GM23338 (cell line): ENCODE measurements around the gene C1QTNF9. TPM values are rescaled to one million over a fixed set of nuclear protein-coding genes. Genes with fewer than 3 reads are reported as not detected.
"Not testable (repeated sequence)": the region's sequence is repeated elsewhere in the genome, so short reads cannot be mapped to it uniquely, and the experiment has no call there.

Experiments
- ATAC-seq: fragments of 200-7000 bp; cut with Tn5 transposase; 3 replicates; pipeline ENCODE4 v1.9.1; 2020
- DNase-seq: peaks from one replicate; pipeline ENCODE4 v3.0.0-alpha.2; 2015; ENCODE audit warnings: low spot score
- H2AFZ ChIP-seq: fragments of 200-600 bp; sonication (generic); 2 replicates; pipeline ENCODE4 v1.8.0; 2016; ENCODE audit warnings: antibody characterized with exemption, mild to moderate bottlenecking, moderate library complexity
- H3F3A ChIP-seq: fragments of 200-600 bp; sonication (generic); replicated peaks from 2 replicates; pipeline ENCODE4 v1.8.0; 2017; ENCODE audit warnings: antibody characterized with exemption, mixed run types, low read depth
- H3K27ac ChIP-seq: fragments of 200-600 bp; sonication (generic); 2 replicates; pipeline ENCODE4 v1.6.1; 2016; ENCODE audit warnings: low read depth
- H3K27me3 ChIP-seq: fragments of 200-600 bp; sonication (generic); 2 replicates; pipeline ENCODE4 v1.8.0; 2016; ENCODE audit warnings: mild to moderate bottlenecking, mixed run types, moderate library complexity; ENCODE audit not compliant: insufficient read depth
- H3K36me3 ChIP-seq: fragments of 200-600 bp; sonication (generic); 2 replicates; pipeline ENCODE4 v1.8.0; 2016; ENCODE audit warnings: mild to moderate bottlenecking; ENCODE audit not compliant: insufficient read depth
- H3K4me1 ChIP-seq: fragments of 200-600 bp; sonication (generic); 2 replicates; pipeline ENCODE4 v1.8.0; 2016; ENCODE audit warnings: mild to moderate bottlenecking, moderate library complexity; ENCODE audit not compliant: insufficient read depth
- H3K4me2 ChIP-seq: fragments of 200-600 bp; sonication (generic); 2 replicates; pipeline ENCODE4 v1.7.1; 2017; ENCODE audit warnings: mixed run types
- H3K4me3 ChIP-seq: fragments of 200-600 bp; sonication (generic); 2 replicates; pipeline ENCODE4 v1.6.1; 2016; ENCODE audit warnings: mixed run types
- H3K79me2 ChIP-seq: fragments of 200-600 bp; sonication (generic); replicated peaks from 2 replicates; pipeline ENCODE4 v1.8.0; 2017; ENCODE audit warnings: mild to moderate bottlenecking; ENCODE audit not compliant: insufficient read depth
- H3K9me2 ChIP-seq: fragments of 200-600 bp; sonication (generic); 2 replicates; pipeline ENCODE4 v1.8.0; 2017; ENCODE audit not compliant: insufficient read depth
- H4K20me1 ChIP-seq: fragments of 200-600 bp; sonication (generic); replicated peaks from 2 replicates; pipeline ENCODE4 v1.8.0; 2017; ENCODE audit warnings: mild to moderate bottlenecking; ENCODE audit not compliant: insufficient read depth
- H3K27ac Mint-ChIP-seq: 2 replicates; pipeline ENCODE4 v1.8.0; 2020; ENCODE audit warnings: inconsistent platforms, mild to moderate bottlenecking, moderate library complexity, mixed read lengths
- H3K27me3 Mint-ChIP-seq: 3 replicates; pipeline ENCODE4 v1.8.0; 2022; ENCODE audit warnings: low read depth, mild to moderate bottlenecking, moderate library complexity, mixed read lengths, inconsistent platforms; ENCODE audit not compliant: insufficient read depth, poor library complexity
- H3K36me3 Mint-ChIP-seq: 3 replicates; pipeline ENCODE4 v1.8.0; 2021; ENCODE audit warnings: low read depth, mild to moderate bottlenecking, inconsistent platforms, moderate library complexity, mixed read lengths
- H3K4me1 Mint-ChIP-seq: 3 replicates; pipeline ENCODE4 v1.8.0; 2020; ENCODE audit warnings: mild to moderate bottlenecking, inconsistent platforms, mixed read lengths
- H3K4me3 Mint-ChIP-seq: 3 replicates; pipeline ENCODE4 v1.8.0; 2021; ENCODE audit warnings: moderate library complexity, mild to moderate bottlenecking, inconsistent platforms, mixed read lengths
- H3K9me3 Mint-ChIP-seq: 3 replicates; pipeline ENCODE4 v1.8.0; 2020; ENCODE audit warnings: moderate library complexity, mild to moderate bottlenecking, inconsistent platforms, mixed read lengths
- CREB1 ChIP-seq: fragments of 250-450 bp; sonication (Bioruptor Pico); IDR thresholded peaks from 2 replicates; pipeline ENCODE4 v1.5.0; 2020; ENCODE audit warnings: low read depth, mild to moderate bottlenecking, moderate library complexity
- CTCF ChIP-seq, 2 experiments: fragments of 200-600 bp in 1 of 2; sonication (generic) in 1 of 2; conservative IDR thresholded peaks; 2 replicates each; pipeline versions ENCODE4 v1.5.1 to v1.6.1; 2016 to 2017; ENCODE audit warnings: antibody characterized with exemption in 2 of 2, low read depth in 2 of 2, mild to moderate bottlenecking in 2 of 2, moderate library complexity in 1 of 2
- ETS1 ChIP-seq: IDR thresholded peaks from 2 replicates; pipeline ENCODE4 v1.6.1; 2016; ENCODE audit warnings: antibody characterized with exemption
- EZH2phosphoT487 ChIP-seq: fragments of 200-600 bp; sonication (generic); IDR thresholded peaks from one replicate; pipeline ENCODE4 v1.8.1; 2018; ENCODE audit warnings: antibody characterized with exemption; ENCODE audit not compliant: unreplicated experiment
- JUNB ChIP-seq: IDR thresholded peaks from one replicate; pipeline ENCODE4 v1.6.1; 2016; ENCODE audit warnings: antibody characterized with exemption; ENCODE audit not compliant: unreplicated experiment
- POLR2AphosphoS5 ChIP-seq: IDR thresholded peaks from 2 replicates; pipeline ENCODE4 v1.6.1; 2016; ENCODE audit warnings: antibody characterized with exemption, low read depth
- REST ChIP-seq: IDR thresholded peaks from one replicate; pipeline ENCODE4 v1.6.1; 2018; ENCODE audit warnings: antibody characterized with exemption; ENCODE audit not compliant: unreplicated experiment
- ZNF114 ChIP-seq: fragments of 250-450 bp; sonication (Bioruptor Pico); IDR thresholded peaks from 2 replicates; pipeline ENCODE4 v1.5.0; 2020; ENCODE audit warnings: mild to moderate bottlenecking, moderate library complexity
- ZNF331 ChIP-seq: fragments of 250-450 bp; sonication (Bioruptor Pico); IDR thresholded peaks from 2 replicates; pipeline ENCODE4 v1.5.0; 2020; ENCODE audit warnings: low read depth, mild to moderate bottlenecking, moderate library complexity
- ZNF462 ChIP-seq: fragments of 250-450 bp; sonication (Bioruptor Pico); IDR thresholded peaks from 2 replicates; pipeline ENCODE4 v1.5.0; 2020; ENCODE audit warnings: mild to moderate bottlenecking, moderate library complexity
- long read RNA-seq: library from polyadenylated mRNA; unstranded; transcript quantifications from one replicate; pipeline ENCODE4 v2.0.0, GENCODE V29; 2020; ENCODE audit not compliant: unreplicated experiment
- polyA plus RNA-seq: library from polyadenylated mRNA; unstranded; fragments of >200 nt; fragmentation: Nextera tagmentation; extraction: Ambion mirVana; gene quantifications from 2 replicates; pipeline ENCODE4 v1.2.1, GENCODE V29; 2016
- total RNA-seq: library from RNA; depleted of rRNA; stranded (reverse); fragments of >200 nt; shearing (Covaris generic); gene quantifications from 2 replicates; pipeline ENCODE4 v1.2.3, GENCODE V29; 2014; rRNA removed

Gene C1QTNF9
- total RNA-seq (not detected in 2 replicates), polyA plus RNA-seq (not detected in 2 replicates)
- long read RNA-seq = 0 reads

GRCh38 chr13:24309300-24309699 lies at the start of gene C1QTNF9:
C1QTNF9 (plus strand) TSS chr13:24309580; CDS start chr13:24316004, 6,424 bp downstream.
- H2AFZ ChIP-seq, H3K27me3 ChIP-seq, H3K36me3 Mint-ChIP-seq, H3K4me1 Mint-ChIP-seq, H4K20me1 ChIP-seq, H3K4me2 ChIP-seq, H3K27ac Mint-ChIP-seq, H3K4me3 ChIP-seq, H3K27ac ChIP-seq, H3K36me3 ChIP-seq, H3K79me2 ChIP-seq, ATAC-seq, DNase-seq, H3F3A ChIP-seq, H3K9me2 ChIP-seq, H3K27me3 Mint-ChIP-seq, H3K4me1 ChIP-seq, H3K9me3 Mint-ChIP-seq, H3K4me3 Mint-ChIP-seq: not testable (repeated sequence)

GRCh38 chr13:24261566-24261965 lies 47.8 kb upstream of the C1QTNF9 start:
- Mint-ChIP-seq H3K4me1 (no peaks in the 10 kb centered on the region; the same call in 2 of the 3 replicates), H3K36me3 (no peaks in the 10 kb centered on the region)
- no peak for ATAC-seq
- TF ChIP-seq ETS1 = no peak
- TF ChIP-seq EZH2phosphoT487 = no peak
- TF ChIP-seq CTCF (conservative IDR thresholded peaks at IDR 0.05; ENCODE audit: low read depth in 2 of 2) = no peak
- no peak for TF ChIP-seq CREB1 (CRISPR knock-in tag)
- no peak for TF ChIP-seq ZNF114 (CRISPR knock-in tag)
- no peak for TF ChIP-seq JUNB
- no peak for TF ChIP-seq ZNF331 (CRISPR knock-in tag)
- no peak for TF ChIP-seq ZNF462 (CRISPR knock-in tag)
- TF ChIP-seq REST = no peak
- no peak for TF ChIP-seq POLR2AphosphoS5

More at GRCh38 chr13:24261566-24261965, 47.8 kb upstream of the C1QTNF9 start:
- peaks cover 6% of the 10 kb centered on the region for H3K27me3 Mint-ChIP-seq
- no peaks in the 10 kb centered on the region for H3F3A ChIP-seq
- no peaks in the 10 kb centered on the region for H3K9me2 ChIP-seq
- no peak for DNase-seq
- no peak overlapping the region for H2AFZ ChIP-seq
- H4K20me1 ChIP-seq = peaks cover 4% of the 10 kb centered on the region; the same call in 1 of the 2 replicates
- no peak overlapping the region for H3K4me2 ChIP-seq
- H3K27ac Mint-ChIP-seq = no peak overlapping the region
- H3K4me3 Mint-ChIP-seq = no peak overlapping the region
- H3K27ac ChIP-seq = no peak overlapping the region
- H3K36me3 ChIP-seq = no peaks in the 10 kb centered on the region
- H3K4me1 ChIP-seq = no peaks in the 10 kb centered on the region
- no peaks in the 10 kb centered on the region for H3K9me3 Mint-ChIP-seq
- no peaks in the 10 kb centered on the region for H3K79me2 ChIP-seq
- H3K27me3 ChIP-seq = no peaks in the 10 kb centered on the region
- H3K4me3 ChIP-seq = no peak overlapping the region
